Measurements from ENCODE around the gene MMP20. TPM values are rescaled to one million over a fixed set of nuclear protein-coding genes. Genes with fewer than 3 reads are reported as not detected.

MMP20 gene
- total and polyA plus RNA-seq, 11 donors, result not detected

- H3K9me3 ChIP-seq, result no peaks in the 10 kb centered on the region
- DNase-seq (no peak), ATAC-seq (no peak)
- 71 to 90% (median 86%) methylated on average over 5 of the region's 5 CpGs for WGBS, 4 donors
- H3K36me3 ChIP-seq, result no peaks in the 10 kb centered on the region
- H3K4me1 ChIP-seq, result no peaks in the 10 kb centered on the region
- no peak overlapping the region for H3K27ac ChIP-seq
- no peak overlapping the region for H3K4me3 ChIP-seq
- TF ChIP-seq CTCF (IDR thresholded peaks at IDR 0.05) (no peak), POLR2A (IDR thresholded peaks at IDR 0.05) (no peak)
- intact Hi-C loops (cut with DNase I), result no loop called here
- no peaks in the 10 kb centered on the region for H3K27me3 ChIP-seq
Observed at GRCh38 chr11:102553835-102554282, 71.3 kb downstream of the MMP20 start.

DNA sequence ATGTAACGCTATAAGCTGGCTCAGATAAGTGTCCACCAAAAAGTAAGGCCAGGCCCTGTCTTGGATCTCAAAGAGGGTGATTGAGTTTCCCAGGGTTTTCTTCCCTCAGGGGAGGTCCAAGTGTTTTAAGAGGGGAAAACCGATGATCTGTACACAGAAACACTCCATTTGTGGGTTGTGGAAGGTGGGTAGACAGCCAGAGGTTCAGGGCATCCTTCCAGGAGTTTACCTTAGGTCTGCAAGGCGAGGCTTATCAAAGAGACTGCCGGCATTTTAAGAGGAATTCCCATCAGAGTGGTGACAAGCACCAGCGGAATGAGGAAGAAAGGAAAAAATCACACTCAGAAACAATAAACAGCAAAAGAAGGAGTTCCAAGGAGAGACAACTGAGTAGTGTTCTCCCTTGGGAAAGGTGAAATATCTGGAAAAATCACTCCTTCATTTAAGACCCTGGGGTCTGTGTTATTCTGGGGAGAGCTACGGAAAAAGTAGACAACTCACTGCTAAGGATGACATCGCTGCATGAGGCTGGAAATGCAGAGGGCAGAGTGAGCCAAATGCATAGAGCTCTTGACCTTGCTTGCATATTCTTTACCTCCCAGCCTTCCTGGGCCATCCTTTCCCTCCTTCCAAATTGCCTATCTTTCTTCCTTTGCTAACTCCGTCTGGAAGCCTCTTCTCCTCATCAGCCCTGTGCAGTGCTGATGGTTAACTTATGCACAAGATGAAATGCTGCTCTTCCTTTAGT, 72.5 kb downstream of the MMP20 start:
- Histone ChIP-seq H3K27me3 (no peaks in the 10 kb centered on the region), H3K4me3 (no peak overlapping the region), H3K36me3 (no peaks in the 10 kb centered on the region), H3K4me1 (no peaks in the 10 kb centered on the region), H3K27ac (no peak overlapping the region), H3K9me3 (no peaks in the 10 kb centered on the region)
- DNase-seq, result no peak
- intact Hi-C loops (cut with DNase I), result no loop called here
- no peak for ATAC-seq
- TF ChIP-seq CTCF (IDR thresholded peaks at IDR 0.05) (no peak), POLR2A (IDR thresholded peaks at IDR 0.05) (no peak)
- WGBS, 4 donors, result 53 to 63% (median 56%) methylated on average over 8 of the region's 8 CpGs

DNA sequence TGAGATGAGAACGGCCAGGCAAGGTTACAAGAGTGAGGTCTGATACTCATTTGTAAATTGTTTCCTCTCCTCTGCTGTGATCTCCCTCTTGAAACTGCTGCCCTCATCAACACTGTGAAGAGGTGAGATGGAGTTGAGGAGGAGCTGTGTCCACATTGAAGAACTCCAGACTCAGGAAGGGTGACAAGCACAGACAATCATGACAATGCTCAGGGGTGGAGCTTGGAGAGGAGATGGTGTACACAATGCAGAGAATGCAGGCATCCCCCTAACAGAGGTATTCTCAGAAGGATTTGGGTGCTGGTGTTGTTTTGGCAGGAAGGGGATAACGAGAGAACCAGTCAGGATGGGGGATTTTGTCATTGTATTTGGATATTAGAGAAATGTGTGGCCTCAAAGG, 73.1 kb downstream of the MMP20 start:
- no peak for ATAC-seq
- Histone ChIP-seq H3K4me1 (peaks cover 0 to under 1% (median 0%) of the 10 kb centered on the region in 12 donors), H3K9me3 (no peaks in the 10 kb centered on the region), H3K4me3 (no peak overlapping the region), H3K27ac (no peak overlapping the region), H3K36me3 (no peaks in the 10 kb centered on the region), H3K27me3 (no peaks in the 10 kb centered on the region)
- intact Hi-C loops (cut with DNase I), result no loop called here
- TF ChIP-seq POLR2A (IDR thresholded peaks at IDR 0.05), result no peak
- no peak for TF ChIP-seq CTCF (IDR thresholded peaks at IDR 0.05)
- no peak for DNase-seq
- 46 to 65% (median 52%) methylated on average over 2 of the region's 2 CpGs for WGBS, 4 donors

DNA sequence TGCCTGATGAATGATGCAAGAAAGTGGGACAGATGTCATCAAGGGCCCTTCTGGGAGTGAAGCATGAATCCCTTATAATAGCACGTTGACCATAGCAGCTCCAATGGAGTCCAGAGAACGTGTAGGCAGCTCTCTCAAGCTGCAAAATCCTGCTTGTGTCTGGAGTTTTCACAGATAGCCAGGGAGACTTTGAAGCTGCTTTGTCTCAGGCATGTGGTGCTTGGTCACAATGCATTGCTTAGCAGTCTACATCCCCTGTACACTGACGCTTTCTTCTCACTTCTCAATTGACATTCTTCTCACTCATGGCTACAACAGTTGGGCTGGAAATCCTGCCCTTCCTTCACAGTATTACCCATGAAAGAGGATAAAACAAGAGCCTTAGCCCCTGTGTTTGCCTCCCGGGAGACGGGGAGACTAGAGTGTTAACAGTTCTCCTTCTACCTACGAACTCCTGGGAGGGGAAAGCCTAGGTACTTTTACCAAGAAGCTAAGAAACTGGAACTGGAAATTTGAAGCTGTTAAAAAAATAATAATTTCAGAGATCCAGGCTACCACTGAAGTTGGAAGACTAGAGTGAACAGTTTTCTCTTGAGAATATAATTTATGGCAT, 73.9 kb downstream of the MMP20 start:
- Histone ChIP-seq H3K36me3 (no peaks in the 10 kb centered on the region), H3K4me3 (no peak overlapping the region), H3K27ac (no peak overlapping the region), H3K27me3 (no peaks in the 10 kb centered on the region), H3K4me1 (peaks cover 0 to 5% (median 0%) of the 10 kb centered on the region in 12 donors), H3K9me3 (no peaks in the 10 kb centered on the region)
- ATAC-seq (no peak), DNase-seq (no peak)
- intact Hi-C loops (cut with DNase I), result no loop called here
- 57 to 65% (median 59%) methylated on average over 6 of the region's 6 CpGs for WGBS, 4 donors
- TF ChIP-seq POLR2A (IDR thresholded peaks at IDR 0.05) (no peak), CTCF (IDR thresholded peaks at IDR 0.05) (no peak)

All from heart left ventricle (tissue), 16 donors.